HG03103 (cell line): ENCODE measurements around the gene PRKN.

Source experiments
- ATAC-seq: cut with Tn5 transposase; IDR thresholded peaks from one replicate; pipeline ENCODE4 v1.9.1; 2021; ENCODE audit warnings: low read depth; ENCODE audit not compliant: unreplicated experiment

The PRKN gene

DNA sequence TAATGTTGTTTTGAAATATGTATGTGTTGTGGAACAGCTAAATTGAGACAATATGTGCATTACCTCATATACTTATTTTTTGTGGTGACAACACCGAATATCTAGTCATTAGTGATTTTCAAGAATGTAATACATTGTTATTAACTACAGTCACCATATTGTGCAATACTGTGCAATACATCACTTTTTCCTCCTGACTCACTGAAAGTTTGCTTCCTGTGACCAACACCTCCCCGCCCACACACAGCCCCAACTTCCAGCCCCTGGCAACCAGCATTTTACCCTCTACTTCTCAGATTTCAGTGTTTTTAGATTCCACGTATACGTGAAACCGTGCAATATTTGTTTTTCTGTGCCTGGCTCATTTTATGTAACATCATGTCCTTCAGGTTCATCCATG, 627.9 kb downstream of the PRKN start:
- ATAC-seq: no peak

DNA sequence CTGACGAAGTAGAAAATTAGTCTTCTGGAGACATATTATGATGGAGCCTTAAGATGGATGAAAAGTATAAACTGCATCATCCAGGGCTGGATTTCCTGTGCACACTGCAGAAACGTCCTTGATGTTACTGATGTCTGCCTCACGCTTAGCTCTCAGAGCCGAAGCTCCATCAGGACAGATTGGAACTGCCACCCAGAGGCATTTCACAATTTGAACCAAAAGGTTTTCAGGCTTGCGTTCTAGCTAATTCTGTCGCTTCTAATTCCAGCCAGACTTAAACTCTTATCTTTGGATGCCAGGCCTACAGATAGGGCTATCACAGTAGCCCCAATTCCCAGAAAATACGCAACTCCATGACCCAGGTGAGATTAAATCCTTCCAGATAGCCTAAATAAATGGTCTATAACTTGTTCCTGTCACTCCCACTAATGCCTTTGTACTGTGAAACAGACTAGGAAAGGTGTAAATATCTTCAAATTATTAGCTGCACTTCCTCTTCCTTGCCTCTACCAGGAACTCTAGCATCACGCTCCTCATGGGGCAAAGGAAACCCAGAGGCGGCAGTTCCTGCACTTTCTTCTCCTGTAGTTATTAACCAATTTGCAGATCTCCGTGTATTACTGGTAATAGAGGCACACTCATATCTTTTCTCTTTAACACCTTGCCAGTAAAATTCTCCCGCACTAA, 634.6 kb downstream of the PRKN start:
- ATAC-seq: no peak

DNA sequence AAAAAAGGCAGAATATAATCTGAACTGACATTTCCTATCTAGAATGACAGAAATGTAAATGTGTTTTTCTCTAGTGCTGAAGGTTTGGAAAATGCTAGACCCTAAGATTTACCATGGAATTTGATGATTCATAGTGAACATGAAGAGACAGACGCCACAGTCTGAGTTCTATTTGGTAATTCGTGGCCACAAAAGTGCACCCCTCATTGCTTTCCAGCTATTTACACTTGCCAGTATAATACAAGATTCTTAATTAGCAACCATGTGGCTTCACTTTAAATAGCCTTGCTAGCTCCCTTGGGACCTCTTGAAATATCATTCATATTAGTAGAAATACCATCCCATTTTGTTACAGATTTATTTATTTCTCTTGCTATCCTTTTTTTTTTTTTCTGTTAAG, 636.8 kb downstream of the PRKN start:
- no peak for ATAC-seq

DNA sequence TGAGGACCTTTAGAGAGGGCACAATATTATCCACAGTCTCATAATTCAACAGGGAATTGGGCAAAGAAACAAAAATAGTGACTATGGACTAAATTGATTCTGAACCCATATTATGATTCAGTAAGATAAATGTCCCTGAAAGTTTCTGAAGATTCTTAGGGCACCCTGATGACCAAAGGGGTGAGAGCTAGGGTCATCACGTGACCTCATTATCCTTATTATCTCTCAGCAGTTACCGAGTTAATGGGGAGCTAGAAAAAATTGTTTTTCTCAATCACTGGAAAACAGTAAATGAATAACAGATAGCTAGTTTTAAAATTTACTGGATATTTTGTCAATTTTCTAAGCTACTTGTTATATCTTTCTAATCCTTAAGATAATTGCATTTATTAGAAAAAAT, 639.5 kb downstream of the PRKN start:
- ATAC-seq: no peak

DNA sequence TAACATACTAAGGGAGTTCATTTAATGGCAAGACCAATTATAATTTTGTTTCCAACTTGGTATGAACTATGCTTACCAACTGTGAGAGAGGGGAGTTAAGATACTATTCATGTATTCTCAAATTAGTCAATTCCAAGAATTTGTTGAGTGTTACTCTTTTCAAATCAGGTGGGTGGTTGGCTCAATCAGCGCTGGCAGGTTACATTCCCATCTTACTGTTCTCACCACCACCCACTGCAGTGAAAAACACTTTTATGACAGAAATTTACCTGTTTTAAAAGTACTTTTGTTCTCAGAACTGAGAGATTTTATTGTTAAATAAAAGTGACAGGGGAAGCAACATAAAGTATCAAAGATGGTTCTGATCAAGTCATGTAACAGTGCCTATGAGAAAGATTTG, 642.0 kb downstream of the PRKN start:
- no peak for ATAC-seq

DNA sequence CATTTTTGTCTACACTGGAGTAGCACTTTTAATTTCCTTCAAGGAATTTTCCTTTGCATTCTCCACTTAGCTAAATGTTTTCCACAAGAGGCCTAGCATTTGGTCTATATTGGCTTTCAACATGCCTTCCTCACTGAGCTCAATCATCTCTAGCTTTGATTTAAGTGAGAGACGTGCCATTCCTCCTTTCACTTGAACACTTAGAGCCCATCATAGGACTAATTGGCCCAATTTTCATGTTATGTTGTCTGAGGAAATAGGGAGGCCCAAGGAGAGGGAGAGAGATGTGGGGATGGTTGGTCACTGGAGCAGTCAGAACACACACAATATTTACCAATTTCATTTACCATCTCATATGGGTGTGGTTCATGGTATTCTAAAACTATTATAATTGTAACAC, 645.0 kb downstream of the PRKN start:
- no peak for ATAC-seq

DNA sequence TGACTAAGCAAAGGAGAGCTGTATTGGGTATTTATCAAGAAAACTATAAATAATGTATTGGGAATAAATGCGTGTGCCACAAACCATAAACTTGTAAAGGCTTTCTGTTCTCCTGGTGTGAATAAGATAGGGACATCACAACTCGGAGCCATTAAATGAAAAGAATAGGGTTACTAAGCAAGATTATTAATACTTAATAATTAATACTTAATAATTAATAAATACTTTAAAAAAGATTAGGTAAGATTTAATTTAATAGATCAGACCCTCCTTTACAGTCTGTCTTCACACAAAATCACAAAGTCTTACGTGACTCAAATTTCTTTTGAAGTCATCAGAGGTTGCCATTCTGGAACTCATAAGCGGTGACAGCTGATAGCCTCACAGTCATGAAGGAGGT, 648.9 kb downstream of the PRKN start:
- ATAC-seq: no peak

DNA sequence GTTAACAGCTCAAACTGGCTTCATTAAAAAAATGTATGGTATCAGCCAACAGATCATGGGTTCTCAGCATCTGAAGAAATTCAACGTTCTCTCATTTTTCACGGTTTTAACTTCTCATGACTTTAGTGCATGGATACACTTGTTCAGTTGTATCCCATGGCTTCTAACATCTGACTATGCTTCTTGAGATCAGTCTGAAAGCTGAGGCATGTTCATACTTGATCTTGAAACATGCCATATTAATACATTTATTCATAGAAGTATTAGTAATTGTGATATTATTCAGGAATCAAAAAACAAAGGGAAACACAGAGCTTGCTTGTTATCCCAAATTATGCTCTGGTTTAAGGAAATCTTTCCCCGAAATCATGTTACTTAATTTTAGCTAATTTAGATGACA, 649.4 kb downstream of the PRKN start:
- no peak for ATAC-seq

DNA sequence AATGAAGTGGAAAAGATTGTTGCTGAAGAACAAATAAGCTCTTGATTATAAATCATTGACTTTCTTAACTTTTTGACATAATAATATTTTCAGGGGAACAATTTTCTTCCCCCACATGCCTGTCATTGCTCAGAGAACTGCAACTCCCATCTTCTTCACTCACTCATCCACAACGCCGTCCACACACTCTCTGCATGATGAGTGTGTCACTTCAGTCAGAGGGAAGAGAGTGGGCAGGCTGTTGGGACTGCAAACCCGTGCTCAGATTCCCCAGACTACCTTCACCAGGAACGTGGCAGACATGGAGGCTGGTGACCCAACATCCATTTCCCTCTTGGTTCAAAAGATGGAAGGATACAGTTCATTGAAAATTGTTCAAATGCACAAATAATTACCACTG, 650.8 kb downstream of the PRKN start:
- ATAC-seq: no peak

DNA sequence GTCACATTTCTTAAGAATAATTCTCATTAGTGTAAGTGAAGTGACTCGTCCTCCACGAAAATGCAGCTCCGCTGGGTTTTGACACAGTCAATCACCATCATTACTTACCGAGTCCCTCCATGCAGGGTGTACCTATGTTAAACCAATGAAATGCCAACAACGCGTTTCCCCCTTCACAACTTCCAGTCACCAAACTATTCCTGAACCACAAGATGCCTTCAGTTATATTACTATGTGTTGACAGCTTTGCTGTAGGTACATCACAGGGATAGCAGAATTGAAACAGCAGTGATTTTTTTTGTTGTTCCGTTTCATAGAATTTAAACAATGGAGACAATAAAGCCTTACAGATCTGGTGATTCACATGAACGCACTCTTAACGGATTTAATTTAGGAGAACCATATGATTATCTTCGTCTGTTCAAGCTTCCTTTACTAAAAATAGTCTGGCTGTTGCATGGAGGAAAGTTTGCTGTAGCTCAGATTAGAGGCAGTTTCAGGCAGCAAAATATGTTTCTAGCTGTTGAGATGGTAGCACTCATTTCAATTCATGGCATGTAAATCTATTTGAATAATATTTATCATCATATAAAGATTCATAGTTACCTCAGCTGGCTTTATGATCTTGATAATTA, 652.8 kb downstream of the PRKN start:
- no peak for ATAC-seq

DNA sequence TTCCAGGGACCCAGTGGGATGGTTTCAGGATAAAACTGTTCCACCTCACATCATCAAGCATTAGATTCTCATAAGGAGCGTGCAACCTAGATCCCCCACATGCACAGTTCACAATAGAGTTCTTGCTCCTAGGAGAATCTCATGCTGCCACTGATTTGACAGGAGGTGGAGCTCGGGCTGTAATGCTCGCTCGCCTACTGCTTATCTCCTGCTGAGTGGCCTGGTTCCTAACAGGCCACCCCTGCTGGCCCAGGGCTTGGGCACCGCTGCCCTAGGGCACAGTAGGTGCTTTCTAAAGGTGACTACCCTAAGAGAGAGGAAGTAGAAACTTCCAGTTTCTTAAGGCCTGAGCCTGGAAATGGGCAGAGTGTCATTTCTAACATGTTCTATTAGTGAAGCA, 656.9 kb downstream of the PRKN start:
- ATAC-seq: no peak

DNA sequence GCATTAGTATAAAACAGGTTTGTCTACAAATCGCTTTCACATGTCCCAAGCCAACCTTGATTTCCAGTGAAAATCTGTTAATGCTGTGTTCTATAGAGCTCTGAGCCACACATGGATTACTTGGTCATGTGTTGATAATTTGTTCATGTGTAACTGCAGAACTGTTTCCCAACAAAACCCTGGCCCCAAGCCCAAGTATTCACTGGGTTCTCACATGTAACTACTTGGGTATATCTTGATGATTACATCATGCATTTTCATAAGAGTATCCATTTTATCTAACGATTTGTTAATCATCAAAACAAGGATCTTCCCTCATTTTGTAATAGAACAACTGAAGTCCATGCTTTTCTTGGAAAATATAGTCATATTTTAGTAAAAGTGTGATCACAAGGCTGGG, 657.6 kb downstream of the PRKN start:
- no peak for ATAC-seq

DNA sequence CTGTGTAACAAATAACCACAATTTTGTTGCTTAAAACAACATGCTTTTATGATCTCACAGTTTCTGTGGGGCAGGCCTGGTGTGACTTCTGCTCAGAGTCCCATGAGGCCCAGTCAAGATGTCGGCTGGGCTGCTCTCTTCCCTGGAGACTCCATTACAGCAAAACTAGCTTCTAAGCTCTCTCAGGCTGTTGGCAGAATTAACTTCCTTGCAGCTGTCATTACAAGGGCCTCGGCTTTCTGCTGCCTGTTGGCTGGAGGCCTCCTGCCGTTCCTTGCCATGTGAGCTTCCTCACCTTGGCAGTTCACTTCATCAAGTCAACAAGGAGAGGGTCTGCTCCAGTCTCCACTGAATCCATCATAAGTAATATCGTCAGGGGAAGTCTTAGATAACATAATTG, 659.2 kb downstream of the PRKN start:
- no peak for ATAC-seq

DNA sequence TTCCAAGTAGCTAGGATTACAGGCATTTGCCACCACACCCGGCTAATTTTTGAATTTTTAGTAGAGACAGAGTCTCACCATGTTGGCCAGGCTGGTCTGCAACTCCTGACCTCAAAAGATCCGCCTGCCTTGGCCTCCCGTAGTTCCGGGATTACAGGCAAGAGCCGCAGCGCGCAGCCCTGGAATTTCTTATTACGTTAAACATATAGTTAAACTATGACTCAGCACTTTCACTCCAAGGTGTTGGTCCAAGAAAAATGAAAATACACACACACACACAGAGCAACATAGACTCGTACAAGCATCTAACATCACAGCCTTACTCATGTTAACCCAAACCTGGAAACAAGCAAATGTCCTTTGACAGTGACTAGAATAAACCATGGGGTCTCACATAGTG, 663.9 kb downstream of the PRKN start:
- no peak for ATAC-seq

DNA sequence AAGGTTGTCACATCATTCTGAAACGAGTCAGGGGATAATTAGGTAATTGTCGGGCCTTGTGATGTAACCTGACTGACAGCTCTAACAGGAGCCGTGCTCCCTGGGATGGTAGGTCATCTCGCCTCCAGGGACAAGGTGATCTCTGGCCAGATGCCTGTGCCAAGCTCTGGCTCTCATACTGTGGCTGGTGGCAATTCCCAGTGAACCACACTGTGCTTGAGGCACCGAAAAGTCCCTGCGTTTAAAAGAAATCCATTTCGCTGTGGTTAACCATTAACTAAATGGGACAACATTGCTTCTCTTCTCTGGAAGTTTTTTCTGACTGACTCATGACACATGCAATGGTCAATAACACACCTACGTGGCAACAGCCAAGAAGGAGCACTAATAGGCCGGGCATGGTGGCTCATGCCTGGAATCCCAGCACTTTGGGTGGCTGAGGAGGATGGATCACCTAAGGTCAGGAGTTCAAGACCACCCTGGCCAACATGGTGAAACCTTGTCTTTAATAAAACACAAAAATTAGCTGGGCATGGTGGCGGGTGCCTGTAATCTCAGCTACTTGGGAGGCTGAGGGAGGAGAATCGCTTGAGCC, 669.2 kb downstream of the PRKN start:
- ATAC-seq: no peak

DNA sequence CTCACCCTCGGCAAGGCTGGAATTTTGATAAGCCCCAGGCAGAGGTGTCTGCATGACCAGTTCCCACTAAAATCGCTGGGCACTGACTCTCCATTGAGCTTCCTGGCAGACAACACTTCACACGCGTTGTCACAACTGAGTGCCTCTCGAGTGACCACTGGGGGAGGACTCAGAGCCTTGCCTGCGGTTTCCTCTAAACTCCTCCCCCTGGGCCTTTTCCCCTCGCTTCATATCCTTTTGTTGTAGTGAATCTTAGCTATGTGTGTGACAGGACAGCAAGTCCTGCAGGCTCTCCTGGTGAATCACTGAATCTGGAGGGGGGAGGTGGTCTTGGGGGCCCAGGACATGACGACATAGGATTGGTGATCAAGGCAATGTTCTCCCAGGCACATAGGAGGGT, 670.8 kb downstream of the PRKN start:
- no peak for ATAC-seq

DNA sequence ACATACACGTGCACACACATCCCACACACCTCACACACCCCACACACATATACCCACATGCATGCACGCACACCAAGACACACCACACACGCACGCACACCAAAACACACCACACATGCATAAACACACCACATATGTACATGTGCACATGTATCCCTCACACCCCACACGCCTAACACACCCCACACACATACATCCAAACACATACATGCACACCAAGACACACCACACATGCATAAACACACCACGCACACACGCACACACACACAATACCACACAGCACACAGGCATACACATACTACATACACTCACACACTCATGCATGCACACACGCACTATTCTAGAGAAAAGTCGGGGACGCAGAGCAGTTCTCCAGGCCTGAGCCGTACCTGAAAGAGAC, 671.5 kb downstream of the PRKN start:
- ATAC-seq: no peak

DNA sequence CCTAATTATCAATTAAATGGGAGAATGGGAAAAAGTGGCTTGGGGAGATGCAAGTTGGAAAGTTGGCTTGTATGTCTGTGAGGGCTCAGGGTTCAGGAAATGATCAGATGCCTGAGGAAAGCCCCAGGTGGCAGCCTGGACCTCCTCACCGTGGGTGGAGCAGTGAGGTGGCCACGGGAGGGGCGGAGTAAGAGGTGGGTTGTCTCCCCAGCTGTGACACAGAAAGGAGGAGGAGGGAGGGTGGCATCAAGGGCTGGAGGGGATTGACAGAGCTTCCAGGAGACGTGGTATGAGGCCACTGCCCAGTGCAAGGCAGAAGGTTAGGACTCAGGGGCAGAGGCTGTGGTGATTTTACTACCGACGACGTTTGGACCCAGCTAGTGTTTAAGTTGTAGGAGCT, 672.2 kb downstream of the PRKN start:
- ATAC-seq: no peak

DNA sequence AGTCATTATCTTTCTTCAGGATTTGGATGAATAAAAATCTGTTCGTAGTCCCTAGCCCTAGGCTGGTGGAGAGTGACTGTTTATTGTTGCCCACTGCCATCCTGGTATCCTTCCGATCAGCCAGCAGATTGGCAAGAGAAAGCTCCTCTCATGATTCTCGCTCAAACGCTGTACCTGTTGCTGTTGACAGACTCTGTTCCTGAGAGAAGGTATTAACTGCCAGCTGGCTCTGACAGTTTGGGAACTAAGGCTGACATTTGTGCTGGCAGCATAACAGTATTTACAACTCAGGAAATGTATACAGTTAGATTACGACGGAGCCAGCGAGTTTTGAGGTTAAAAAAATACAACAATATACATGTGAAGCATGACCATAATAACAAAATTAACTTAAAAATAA, 674.5 kb downstream of the PRKN start:
- ATAC-seq: no peak

DNA sequence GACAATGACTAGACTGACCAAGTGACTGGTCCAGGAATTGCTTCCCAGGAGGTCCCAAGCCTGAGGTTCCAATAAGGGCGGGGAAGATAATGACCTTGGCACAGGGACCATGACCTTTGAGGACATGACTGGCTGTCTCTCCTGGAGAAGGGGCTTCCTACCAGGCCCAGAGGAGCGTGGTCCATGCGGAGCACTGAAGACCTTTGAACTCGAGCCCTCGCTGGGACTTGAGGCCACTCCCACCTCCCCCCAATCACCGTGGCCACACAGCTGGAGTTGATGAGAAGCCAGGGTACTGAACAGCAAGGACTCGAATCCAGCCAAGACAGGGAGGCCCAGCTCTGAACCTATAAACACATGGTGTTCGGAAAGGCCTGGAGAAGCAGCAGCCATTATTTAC, 677.0 kb downstream of the PRKN start:
- ATAC-seq: no peak

DNA sequence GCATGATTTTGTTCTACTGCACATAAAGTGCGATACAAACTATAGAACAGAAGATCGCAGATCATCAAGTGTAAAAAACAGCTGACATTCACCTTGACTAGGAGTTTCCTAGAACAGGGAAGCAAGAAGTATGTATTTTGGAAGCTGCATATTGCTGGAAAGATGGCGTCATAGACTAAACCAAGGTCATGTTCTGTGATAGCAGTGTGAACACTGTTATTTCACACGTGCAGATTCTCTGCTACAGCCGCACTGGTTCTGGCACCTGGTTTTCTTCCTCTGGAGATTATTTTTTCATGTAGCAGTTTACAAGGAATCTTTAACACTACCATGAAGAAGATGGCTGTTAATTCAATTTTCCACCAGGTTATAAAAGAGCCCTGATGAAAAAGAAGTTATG, 681.2 kb downstream of the PRKN start:
- ATAC-seq: no peak

DNA sequence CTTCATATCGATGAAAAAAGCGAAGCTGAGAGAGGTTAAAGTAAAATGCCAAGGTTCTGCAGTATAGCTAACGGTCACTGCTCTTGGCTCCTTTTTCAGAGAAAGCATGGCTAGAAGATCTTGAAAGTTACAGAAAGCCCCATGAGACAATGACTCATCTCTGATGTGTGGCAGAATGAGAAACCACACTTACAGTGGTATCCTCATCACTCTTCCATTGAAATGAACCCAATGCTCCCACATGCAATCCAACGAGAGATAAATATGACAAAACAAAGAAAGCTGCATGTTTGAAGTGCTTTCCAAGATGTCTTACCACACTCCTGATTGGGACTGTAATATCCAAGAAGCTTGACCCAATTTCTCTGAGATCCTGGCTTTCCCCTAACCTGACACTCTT, 694.9 kb downstream of the PRKN start:
- no peak for ATAC-seq
